Nucleus accumbens (tissue), 56 donors: Measurements from ENCODE around the gene LRP6.

Source experiments
- DNase-seq, 56 donors: peaks; one replicate each; lab custom pipeline; 2025; lab: John Stamatoyannopoulos, UW

LRP6 gene

GRCh38 chr12:12217018-12217359, 49.9 kb downstream of the LRP6 start:
- DNase-seq: no peak

GRCh38 chr12:12216349-12217017, 50.4 kb downstream of the LRP6 start:
- DNase-seq: no peak

GRCh38 chr12:12214635-12215131, 52.2 kb downstream of the LRP6 start:
- no peak for DNase-seq

- no peak for DNase-seq
These were observed 52.6 kb downstream of the LRP6 start for GRCh38 chr12:12214201-12214600.

- no peak for DNase-seq
These were observed 54.1 kb downstream of the LRP6 start for GRCh38 chr12:12212769-12213168.

- DNase-seq: no peak
These were observed 55.9 kb downstream of the LRP6 start for GRCh38 chr12:12210983-12211382.

GRCh38 chr12:12210416-12210815, 56.4 kb downstream of the LRP6 start:
- no peak for DNase-seq

GRCh38 chr12:12209675-12210074, 57.2 kb downstream of the LRP6 start:
- no peak for DNase-seq

- no peak for DNase-seq
These were observed 57.8 kb downstream of the LRP6 start for GRCh38 chr12:12209043-12209442.

- no peak for DNase-seq
These were observed 59.1 kb downstream of the LRP6 start for GRCh38 chr12:12207746-12208145.

GRCh38 chr12:12206776-12207388, 60.0 kb downstream of the LRP6 start:
- no peak for DNase-seq

GRCh38 chr12:12202747-12203146, 64.1 kb downstream of the LRP6 start:
- no peak for DNase-seq

GRCh38 chr12:12202105-12202504, 64.7 kb downstream of the LRP6 start:
- no peak for DNase-seq

GRCh38 chr12:12201274-12201758, 65.5 kb downstream of the LRP6 start:
- DNase-seq: no peak

GRCh38 chr12:12200363-12200762, 66.5 kb downstream of the LRP6 start:
- no peak for DNase-seq

GRCh38 chr12:12198124-12198523, 68.7 kb downstream of the LRP6 start:
- DNase-seq: no peak

GRCh38 chr12:12197128-12197527, 69.7 kb downstream of the LRP6 start:
- no peak for DNase-seq

GRCh38 chr12:12195516-12195915, 71.3 kb downstream of the LRP6 start:
- no peak for DNase-seq

GRCh38 chr12:12195081-12195480, 71.8 kb downstream of the LRP6 start:
- no peak for DNase-seq

- no peak for DNase-seq
These were observed 72.6 kb downstream of the LRP6 start for GRCh38 chr12:12194206-12194605.

- DNase-seq: no peak
These were observed 75.8 kb downstream of the LRP6 start for GRCh38 chr12:12191008-12191407.

- DNase-seq: no peak
These were observed 76.6 kb downstream of the LRP6 start for GRCh38 chr12:12190087-12190809.
